ENCODE data around the gene WDR46. TPM values are rescaled to one million over a fixed set of nuclear protein-coding genes. Genes with fewer than 3 reads are reported as not detected.

Gene WDR46
- total RNA-seq: 55.0 and 84.4 TPM in 2 replicates

GRCh38 chr6:33288921-33289783 is at the start of gene WDR46, which contains the start of gene PFDN6:
TSS of gene WDR46 (minus strand) at chr6:33289239. CDS start at chr6:33289170, 69 bp downstream.
TSS of gene PFDN6 (plus strand) at chr6:33289601. CDS start at chr6:33289857, 256 bp downstream.

GRCh38 chr6:33317669-33318425 is 28.8 kb upstream of the WDR46 start, which contains the start of gene ZBTB22:
TSS of gene ZBTB22 (minus strand) at chr6:33317744. CDS start at chr6:33316916, 828 bp downstream.

GRCh38 chr6:33313709-33314514 is 24.9 kb upstream of the WDR46 start, which contains the start of gene TAPBP:
TSS of gene TAPBP (minus strand) at chr6:33314078. CDS start at chr6:33314041, 37 bp downstream.

GRCh38 chr6:33298773-33299236 is 9.8 kb upstream of the WDR46 start, which contains the start of gene RGL2:
TSS of gene RGL2 (minus strand) at chr6:33298942. CDS start at chr6:33298610, 332 bp downstream.

GRCh38 chr6:33276864-33277662 is 12.0 kb downstream of the WDR46 start, which contains the start of gene B3GALT4:
TSS of gene B3GALT4 (plus strand) at chr6:33277123. CDS start at chr6:33277420, 297 bp downstream.

GRCh38 chr6:33271468-33272274 is 17.4 kb downstream of the WDR46 start, which contains the start of the genes RPS18 and VPS52:
TSS of gene RPS18 (plus strand) at chr6:33272075. CDS start at chr6:33272120, 45 bp downstream.
TSS of gene VPS52 (minus strand) at chr6:33271876. CDS start at chr6:33271675, 201 bp downstream.

Other genes starting within 250 kb of the WDR46 start
- gene HLA-DPA1, start 215.6 kb downstream of the WDR46 start, total RNA-seq: 0.14 TPM in 1 of 2 replicates, not detected in the other
- not detected in 2 replicates for gene HLA-DPB1, start 213.2 kb downstream of the WDR46 start, total RNA-seq
- gene COL11A2, start 96.8 kb downstream of the WDR46 start, total RNA-seq: under 0.01 and 0.36 TPM in 2 replicates
- 16.1 and 21.8 TPM in 2 replicates for gene RXRB, start 88.6 kb downstream of the WDR46 start, total RNA-seq
- gene SLC39A7, start 88.4 kb downstream of the WDR46 start, total RNA-seq: 66.9 and 118 TPM in 2 replicates
- gene HSD17B8, start 84.6 kb downstream of the WDR46 start, total RNA-seq: 12.5 and 40.3 TPM in 2 replicates
- gene RING1, start 80.7 kb downstream of the WDR46 start, total RNA-seq: 34.2 and 48.2 TPM in 2 replicates
- 27.0 and 28.8 TPM in 2 replicates for gene VPS52, start 17.4 kb downstream of the WDR46 start, total RNA-seq
- gene RPS18, start 17.2 kb downstream of the WDR46 start, total RNA-seq: 3,073 and 7,254 TPM in 2 replicates
- gene B3GALT4, start 12.1 kb downstream of the WDR46 start, total RNA-seq: 2.7 and 4.1 TPM in 2 replicates
- gene PFDN6, start 362 bp upstream of the WDR46 start, total RNA-seq: 37.5 and 69.7 TPM in 2 replicates
- 22.9 and 40.4 TPM in 2 replicates for gene RGL2, start 9.7 kb upstream of the WDR46 start, total RNA-seq
- gene TAPBP, start 24.8 kb upstream of the WDR46 start, total RNA-seq: 22.2 and 108 TPM in 2 replicates
- gene ZBTB22, start 28.5 kb upstream of the WDR46 start, total RNA-seq: 19.9 and 24.3 TPM in 2 replicates
- 35.9 and 77.9 TPM in 2 replicates for gene DAXX, start 33.7 kb upstream of the WDR46 start, total RNA-seq
- gene KIFC1, start 102.6 kb upstream of the WDR46 start, total RNA-seq: 0.21 and 0.68 TPM in 2 replicates
- gene PHF1, start 121.8 kb upstream of the WDR46 start, total RNA-seq: 10.3 and 13.0 TPM in 2 replicates
- 27.3 and 62.1 TPM in 2 replicates for gene CUTA, start 128.9 kb upstream of the WDR46 start, total RNA-seq
- gene SYNGAP1, start 130.8 kb upstream of the WDR46 start, total RNA-seq: 0.68 and 3.9 TPM in 2 replicates
- gene ZBTB9, start 165.3 kb upstream of the WDR46 start, total RNA-seq: 10.6 and 13.0 TPM in 2 replicates